Mucosa of descending colon (tissue), 3 donors: Measurements from ENCODE around the gene RBM34. TPM values are rescaled to one million over a fixed set of nuclear protein-coding genes. Genes with fewer than 3 reads are reported as not detected.

ENCODE experiments used
- ATAC-seq: fragments of 200-7000 bp; cut with Tn5 transposase; one replicate; pipeline ENCODE4 v1.9.1; 2020; ENCODE audit warnings: mild to moderate bottlenecking, moderate library complexity
- DNase-seq, 3 donors: peaks; one replicate each; pipeline ENCODE4 v3.0.0-alpha.2; 2020
- H3K36me3 ChIP-seq: fragments of 200-600 bp; one replicate; pipeline ENCODE4 v1.8.0; 2021; ENCODE audit warnings: low read depth, mild to moderate bottlenecking
- H3K4me1 ChIP-seq: fragments of 200-600 bp; one replicate; pipeline ENCODE4 v1.8.0; 2021; ENCODE audit warnings: low read depth, mild to moderate bottlenecking
- H3K4me3 ChIP-seq: fragments of 200-600 bp; one replicate; pipeline ENCODE4 v1.8.0; 2021; ENCODE audit warnings: mild to moderate bottlenecking
- H3K9me3 ChIP-seq: fragments of 200-600 bp; one replicate; pipeline ENCODE4 v1.8.0; 2021; ENCODE audit warnings: mild to moderate bottlenecking
- intact Hi-C, 2 donors: fragments of 100-400 bp; cut with DNase I in 1 of 2; cut with micrococcal nuclease in 1 of 2; formaldehyde crosslinking; loops; one replicate each; pipeline versions ENCODE4 v1.11.0 to v1.11.1; 2022; cut with DNase I, micrococcal nuclease
- total RNA-seq, 3 donors: library from RNA; stranded (reverse); fragmentation: NEBNext Ultra II Directional in 2 of 3; extraction: Animal tissue kit (Norgen Biotek cat#: 25700) in 2 of 3; gene quantifications; one replicate each; pipeline versions ENCODE4 v1.2.1 to v1.2.4, GENCODE V29; 2021 to 2023
- TF ChIP-seq, protein P1 (sequence below): fragments of 200-600 bp; IDR thresholded peaks from one replicate; pipeline ENCODE4 v1.8.0; 2022; ENCODE audit warnings: antibody characterized with exemption, mild to moderate bottlenecking
- donor health status: DM: no; HTN: no; CAD: no; lungs with moderate emphysema.
- donor health status: DM: no; HTN: no; CAD: no.
- donor health status: DM: no; HTN: yes; CAD: no.

Gene RBM34
- total RNA-seq, 3 donors from 2014 or later = 54.7 to 58.5 (median 55.3) TPM

DNA sequence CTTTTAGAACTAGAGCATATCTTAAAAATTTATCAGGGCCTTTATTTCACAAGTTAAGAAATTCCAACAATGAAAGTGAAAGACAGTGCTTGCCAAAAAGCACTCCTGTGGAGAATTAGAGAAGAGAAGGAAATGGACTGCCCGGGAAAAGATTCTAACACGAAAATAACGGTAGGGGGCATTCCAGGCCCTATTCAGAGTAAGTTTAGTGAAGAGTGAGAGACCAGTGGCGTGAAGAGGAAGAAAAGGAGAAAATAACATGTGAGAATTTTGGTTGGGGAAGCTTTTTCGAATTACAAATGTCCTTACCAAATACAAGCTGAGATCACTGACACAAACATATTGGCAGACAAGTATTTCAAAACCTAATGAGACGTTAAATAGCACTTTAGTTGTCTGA lies 38.4 kb upstream of the RBM34 start:
- ATAC-seq = no peak
- DNase-seq = no peak
- TF ChIP-seq, protein P1, sequence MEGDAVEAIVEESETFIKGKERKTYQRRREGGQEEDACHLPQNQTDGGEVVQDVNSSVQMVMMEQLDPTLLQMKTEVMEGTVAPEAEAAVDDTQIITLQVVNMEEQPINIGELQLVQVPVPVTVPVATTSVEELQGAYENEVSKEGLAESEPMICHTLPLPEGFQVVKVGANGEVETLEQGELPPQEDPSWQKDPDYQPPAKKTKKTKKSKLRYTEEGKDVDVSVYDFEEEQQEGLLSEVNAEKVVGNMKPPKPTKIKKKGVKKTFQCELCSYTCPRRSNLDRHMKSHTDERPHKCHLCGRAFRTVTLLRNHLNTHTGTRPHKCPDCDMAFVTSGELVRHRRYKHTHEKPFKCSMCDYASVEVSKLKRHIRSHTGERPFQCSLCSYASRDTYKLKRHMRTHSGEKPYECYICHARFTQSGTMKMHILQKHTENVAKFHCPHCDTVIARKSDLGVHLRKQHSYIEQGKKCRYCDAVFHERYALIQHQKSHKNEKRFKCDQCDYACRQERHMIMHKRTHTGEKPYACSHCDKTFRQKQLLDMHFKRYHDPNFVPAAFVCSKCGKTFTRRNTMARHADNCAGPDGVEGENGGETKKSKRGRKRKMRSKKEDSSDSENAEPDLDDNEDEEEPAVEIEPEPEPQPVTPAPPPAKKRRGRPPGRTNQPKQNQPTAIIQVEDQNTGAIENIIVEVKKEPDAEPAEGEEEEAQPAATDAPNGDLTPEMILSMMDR = no peak

DNA sequence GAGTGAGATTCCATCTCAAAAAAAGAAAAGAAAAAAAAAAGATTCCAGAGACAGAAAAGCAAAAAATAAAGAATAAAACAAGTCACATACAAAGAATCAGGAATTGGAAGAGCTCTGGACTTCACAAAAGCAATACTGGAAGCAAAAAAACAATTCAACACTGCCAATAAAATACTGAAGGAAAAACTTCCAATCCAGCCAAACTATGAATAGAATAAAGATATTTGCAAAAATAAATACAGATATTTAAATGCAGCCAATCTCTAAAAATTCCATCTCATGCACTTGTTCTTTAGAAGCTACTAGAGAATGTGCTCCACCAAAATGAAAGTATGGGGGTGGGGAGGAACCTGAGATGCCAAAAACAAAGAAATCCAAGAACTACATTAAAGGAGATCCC lies 29.4 kb upstream of the RBM34 start:
- TF ChIP-seq, protein P1 = no peak
- ATAC-seq = no peak
- Histone ChIP-seq H3K36me3 (no peaks in the 10 kb centered on the region), H3K4me1 (no peaks in the 10 kb centered on the region), H3K9me3 (no peaks in the 10 kb centered on the region), H3K4me3 (no peak overlapping the region)
- intact Hi-C loops = no loop called here
- DNase-seq = no peak

More for the DNA sequence above, 38.4 kb upstream of the RBM34 start:
- intact Hi-C loops = no loop called here
- Histone ChIP-seq H3K4me3 (no peak overlapping the region), H3K36me3 (no peaks in the 10 kb centered on the region), H3K4me1 (no peaks in the 10 kb centered on the region), H3K9me3 (no peaks in the 10 kb centered on the region)

DNA sequence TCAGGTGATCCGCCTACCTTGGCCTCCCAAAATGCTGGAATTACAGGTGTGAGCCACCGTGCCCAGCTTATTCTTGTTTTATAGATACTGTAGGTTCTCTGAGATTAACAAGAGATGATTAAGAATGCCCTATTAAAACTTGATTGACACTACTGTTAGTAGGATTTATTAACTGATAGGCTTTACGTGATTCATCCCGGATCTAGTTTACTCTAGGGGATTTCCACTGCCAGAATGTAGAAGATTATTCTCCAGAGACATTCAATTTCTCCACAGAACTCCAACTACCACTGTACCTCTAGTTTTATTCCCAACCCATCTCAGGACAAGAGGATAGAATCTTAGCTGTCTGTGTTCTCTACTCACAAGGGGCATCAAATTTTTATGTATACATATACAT lies 26.3 kb upstream of the RBM34 start:
- no peak for DNase-seq
- ATAC-seq = no peak
- TF ChIP-seq, protein P1 = no peak
- Histone ChIP-seq H3K4me3 (no peak overlapping the region), H3K9me3 (no peaks in the 10 kb centered on the region), H3K4me1 (no peaks in the 10 kb centered on the region), H3K36me3 (no peaks in the 10 kb centered on the region)
- intact Hi-C loops = no loop called here

DNA sequence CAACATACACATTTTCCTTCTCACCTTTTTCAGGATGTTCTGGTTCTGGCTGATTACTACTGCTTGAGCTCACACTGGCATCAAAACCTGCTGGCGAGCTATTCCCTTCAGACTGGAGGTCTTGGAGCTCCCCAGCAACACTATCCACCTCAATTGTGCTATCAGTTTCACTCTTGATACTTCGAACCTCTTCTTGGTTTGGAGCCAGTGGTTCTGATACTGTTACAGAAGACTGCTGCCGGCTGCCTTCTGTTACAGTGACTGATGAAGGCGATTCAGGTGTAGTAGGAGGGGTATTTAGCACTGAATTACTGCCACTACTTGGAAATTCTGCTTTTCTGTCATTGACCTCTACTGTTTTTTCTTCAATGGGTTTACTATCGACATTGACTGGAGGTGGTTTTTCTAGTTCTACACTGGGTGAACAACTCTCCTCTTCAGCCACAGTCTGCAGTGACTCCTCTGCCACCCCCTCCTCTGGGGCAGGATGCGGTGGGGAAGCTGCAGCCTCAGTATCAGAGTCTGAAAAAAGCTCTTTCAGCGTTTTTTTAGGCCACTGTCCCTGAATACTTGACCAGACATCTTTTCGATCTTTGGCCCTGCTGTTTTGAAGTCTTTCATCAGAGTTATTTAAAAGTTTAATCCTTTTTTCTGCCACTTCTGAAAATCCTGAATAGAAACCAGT lies 20.7 kb upstream of the RBM34 start:
- DNase-seq (no peak), ATAC-seq (no peak)
- intact Hi-C loops = no loop called here
- TF ChIP-seq, protein P1 = no peak
- Histone ChIP-seq H3K9me3 (no peaks in the 10 kb centered on the region), H3K4me3 (no peak overlapping the region), H3K36me3 (no peaks in the 10 kb centered on the region), H3K4me1 (no peaks in the 10 kb centered on the region)

DNA sequence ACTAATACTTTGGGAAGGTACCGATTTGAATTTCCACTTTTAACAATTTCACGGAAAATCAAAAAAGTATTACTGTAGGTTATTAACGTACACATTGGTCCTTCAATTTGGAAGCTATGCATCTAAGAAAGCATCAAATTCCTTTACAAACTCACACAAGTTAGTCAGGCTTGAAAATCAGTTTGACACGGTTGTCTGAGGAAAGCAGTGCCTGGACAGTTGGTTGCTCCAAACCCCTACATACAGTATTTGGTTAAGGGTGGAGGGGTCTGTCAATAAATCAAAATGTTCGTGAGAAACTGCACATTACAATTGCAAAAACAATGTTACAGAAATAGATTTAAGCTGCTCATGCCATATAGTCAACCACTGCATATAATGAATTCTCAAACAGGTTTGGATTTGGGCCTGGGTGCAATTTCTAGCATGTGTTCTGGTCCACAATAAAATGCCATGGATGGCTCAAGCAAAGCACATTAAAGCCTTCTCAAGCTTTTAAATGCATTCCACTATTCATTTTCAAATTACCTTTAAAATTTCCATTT lies 19.9 kb upstream of the RBM34 start:
- DNase-seq (no peak), ATAC-seq (no peak)
- Histone ChIP-seq H3K4me1 (no peaks in the 10 kb centered on the region), H3K4me3 (no peak overlapping the region), H3K36me3 (no peaks in the 10 kb centered on the region), H3K9me3 (no peaks in the 10 kb centered on the region)
- TF ChIP-seq, protein P1 = no peak
- intact Hi-C loops = no loop called here
